ENCODE results near the gene PHYHD1. TPM values are rescaled to one million over a fixed set of nuclear protein-coding genes. Genes with fewer than 3 reads are reported as not detected.

PHYHD1 gene
- total RNA-seq, 2 donors from 2014 or later = 1.8 to 6.6 TPM

GRCh38 chr9:128908372-128908771 lies 12.4 kb upstream of the PHYHD1 start:
- H3K36me3 ChIP-seq = peaks cover 19% of the 10 kb centered on the region
- no peak for TF ChIP-seq CTCF (IDR thresholded peaks at IDR 0.05)
- H3K27me3 ChIP-seq = no peaks in the 10 kb centered on the region
- H3K4me3 ChIP-seq = no peak overlapping the region
- no peak for DNase-seq
- H3K9ac ChIP-seq (ENCODE audit: low read depth in 2 of 2, low read length in 2 of 2) = no peak overlapping the region
- no peaks in the 10 kb centered on the region for H3K9me3 ChIP-seq
- H3K4me1 ChIP-seq = no peaks in the 10 kb centered on the region
- intact Hi-C loops (cut with DNase I) = no loop called here
- H3K27ac ChIP-seq = no peak overlapping the region

GRCh38 chr9:128909859-128910258 lies 10.9 kb upstream of the PHYHD1 start:
- Histone ChIP-seq H3K4me1 (no peaks in the 10 kb centered on the region), H3K9me3 (no peaks in the 10 kb centered on the region), H3K4me3 (no peak overlapping the region), H3K27ac (no peak overlapping the region), H3K27me3 (no peaks in the 10 kb centered on the region), H3K9ac (ENCODE audit: low read depth in 2 of 2, low read length in 2 of 2) (no peak overlapping the region), H3K36me3 (peaks cover 19% of the 10 kb centered on the region)
- TF ChIP-seq CTCF (IDR thresholded peaks at IDR 0.05) = no peak
- no peak for DNase-seq
- intact Hi-C loops (cut with DNase I) = no loop called here

GRCh38 chr9:128910906-128911305 lies 9.9 kb upstream of the PHYHD1 start:
- no peak for DNase-seq
- H3K27ac ChIP-seq = no peak overlapping the region
- H3K4me1 ChIP-seq = no peaks in the 10 kb centered on the region

GRCh38 chr9:128911529-128912035 lies 9.2 kb upstream of the PHYHD1 start:
- DNase-seq = no peak

More at GRCh38 chr9:128910906-128911305, 9.9 kb upstream of the PHYHD1 start:
- no peak overlapping the region for H3K9ac ChIP-seq (ENCODE audit: low read depth in 2 of 2, low read length in 2 of 2)
- no peaks in the 10 kb centered on the region for H3K9me3 ChIP-seq
- no peak for TF ChIP-seq CTCF (IDR thresholded peaks at IDR 0.05)
- H3K4me3 ChIP-seq = no peak overlapping the region
- no peaks in the 10 kb centered on the region for H3K27me3 ChIP-seq
- peaks cover 19% of the 10 kb centered on the region for H3K36me3 ChIP-seq
- intact Hi-C loops (cut with DNase I) = no loop called here

GRCh38 chr9:128912270-128912853 lies 8.4 kb upstream of the PHYHD1 start:
- intact Hi-C loops (cut with DNase I) = no loop called here
- no peaks in the 10 kb centered on the region for H3K9me3 ChIP-seq
- peaks cover 19% of the 10 kb centered on the region for H3K36me3 ChIP-seq
- H3K4me3 ChIP-seq = no peak overlapping the region
- H3K27me3 ChIP-seq = no peaks in the 10 kb centered on the region
- H3K9ac ChIP-seq (ENCODE audit: low read depth in 2 of 2, low read length in 2 of 2) = no peak overlapping the region
- DNase-seq = no peak
- H3K27ac ChIP-seq = peak overlapping the region; percentile 41
- H3K4me1 ChIP-seq = peaks cover 7% of the 10 kb centered on the region
- TF ChIP-seq CTCF (IDR thresholded peaks at IDR 0.05) = no peak

More at GRCh38 chr9:128911529-128912035, 9.2 kb upstream of the PHYHD1 start:
- Histone ChIP-seq H3K27me3 (no peaks in the 10 kb centered on the region), H3K4me1 (peaks cover 2% of the 10 kb centered on the region), H3K4me3 (no peak overlapping the region), H3K9ac (ENCODE audit: low read depth in 2 of 2, low read length in 2 of 2) (no peak overlapping the region), H3K36me3 (peaks cover 19% of the 10 kb centered on the region), H3K9me3 (no peaks in the 10 kb centered on the region), H3K27ac (peak overlapping the region; percentile 41)
- no peak for TF ChIP-seq CTCF (IDR thresholded peaks at IDR 0.05)
- intact Hi-C loops (cut with DNase I) = no loop called here
